ENCODE data around the gene ARPC5. TPM values are rescaled to one million over a fixed set of nuclear protein-coding genes. Genes with fewer than 3 reads are reported as not detected.
A peak's percentile ranks its signal among the peaks of the same experiment; 100 is the strongest.
"Not testable (repeated sequence)": the region's sequence is repeated elsewhere in the genome, so short reads cannot be mapped to it uniquely, and the experiment has no call there.

ARPC5 gene
- total RNA-seq, 1 donor from 2014 or later: 142 TPM

DNA sequence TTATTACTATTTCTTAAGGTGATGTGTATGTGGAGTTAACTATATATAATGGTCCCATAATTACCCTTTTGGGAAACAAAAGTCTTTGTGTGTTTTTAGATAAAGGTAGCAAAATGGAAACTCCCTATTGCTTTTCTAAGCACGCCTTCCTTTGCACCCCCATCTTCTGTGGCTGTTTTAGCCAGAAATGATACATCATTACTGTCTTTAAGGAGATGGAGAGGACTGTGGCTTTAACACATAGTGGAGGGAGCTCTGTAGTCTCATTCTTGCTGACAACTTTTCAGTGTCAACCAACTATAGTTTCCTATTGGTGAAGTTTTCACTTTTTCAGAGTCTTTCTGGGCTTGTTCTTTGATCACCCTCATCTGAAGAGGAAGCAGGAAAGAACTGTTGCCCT, 16.5 kb upstream of the ARPC5 start:
- no peak for DNase-seq (ENCODE audit: low spot score)
- no peak for ATAC-seq
- intact Hi-C loops (cut with DNase I): loop anchor here (5.0 kb wide), 1 partner anchor 265 kb away; no protein-coding TSS in a partner anchor

- ATAC-seq (no peak), DNase-seq (ENCODE audit: low spot score) (no peak)
- intact Hi-C loops (cut with DNase I): loop anchor here (5.0 kb wide), 1 partner anchor 266 kb away; no protein-coding TSS in a partner anchor
Observed at GRCh38 chr1:183651612-183652011, 16.0 kb upstream of the ARPC5 start.

- intact Hi-C loops (cut with DNase I): no loop called here
- DNase-seq (ENCODE audit: low spot score) (no peak), ATAC-seq (no peak)
Observed at GRCh38 chr1:183648042-183648441, 12.5 kb upstream of the ARPC5 start.

GRCh38 chr1:183646776-183647175, 11.2 kb upstream of the ARPC5 start:
- ATAC-seq (no peak), DNase-seq (ENCODE audit: low spot score) (no peak)
- intact Hi-C loops (cut with DNase I): no loop called here

DNA sequence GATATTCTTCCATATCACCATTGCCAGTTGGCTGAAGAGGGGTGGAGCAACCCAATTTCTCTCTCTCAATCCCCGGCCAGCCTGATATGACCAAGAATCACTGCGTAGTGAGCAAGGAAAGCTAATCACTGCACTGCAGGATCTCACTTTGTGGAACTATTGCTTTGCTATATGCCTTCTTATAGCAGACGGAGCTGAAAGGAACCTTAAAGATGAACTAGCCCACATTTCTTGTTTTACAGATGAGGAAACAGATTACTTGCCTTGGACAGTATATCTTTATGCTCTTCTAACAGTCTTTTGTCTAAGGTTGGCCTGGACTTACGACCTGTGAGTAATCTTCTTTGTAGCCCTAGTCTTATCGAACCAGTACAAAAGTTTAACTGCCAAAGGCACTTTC, 9.9 kb upstream of the ARPC5 start:
- ATAC-seq: no peak
- intact Hi-C loops (cut with DNase I): no loop called here
- DNase-seq (ENCODE audit: low spot score): no peak

- DNase-seq (ENCODE audit: low spot score): no peak
- no peak for ATAC-seq
- intact Hi-C loops (cut with DNase I): no loop called here
Observed at GRCh38 chr1:183642166-183642565, 6.6 kb upstream of the ARPC5 start.

GRCh38 chr1:183640193-183640592, 4.6 kb upstream of the ARPC5 start:
- DNase-seq (ENCODE audit: low spot score) (no peak), ATAC-seq (no peak)
- intact Hi-C loops (cut with DNase I): no loop called here

- ATAC-seq (no peak), DNase-seq (ENCODE audit: low spot score) (no peak)
- intact Hi-C loops (cut with DNase I): no loop called here
Observed at GRCh38 chr1:183638649-183639387, 3.2 kb upstream of the ARPC5 start.

DNA sequence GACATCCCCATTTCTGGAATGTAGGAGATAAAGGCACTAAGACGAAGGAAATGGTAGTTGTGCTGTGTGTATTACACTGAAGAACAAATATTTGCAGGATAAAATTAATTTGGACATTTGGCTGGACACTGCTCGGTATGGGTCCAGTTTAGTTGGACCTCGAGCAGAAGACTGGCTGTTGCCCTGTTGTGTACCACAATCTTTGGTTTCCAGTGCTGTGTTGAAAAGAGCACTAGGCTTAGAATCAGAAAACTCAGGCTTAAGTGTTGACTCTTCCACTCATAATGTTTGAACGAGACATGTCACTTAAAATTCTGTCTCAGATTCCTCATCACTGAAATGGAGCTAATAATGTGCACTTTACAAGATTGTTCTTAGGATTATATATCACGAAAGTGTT, 1.2 kb upstream of the ARPC5 start:
- ATAC-seq: no peak
- intact Hi-C loops (cut with DNase I): no loop called here
- DNase-seq (ENCODE audit: low spot score): no peak

- intact Hi-C loops (cut with DNase I): no loop called here
- DNase-seq (ENCODE audit: low spot score) (no peak), ATAC-seq (no peak)
Observed at GRCh38 chr1:183636334-183636682, 725 bp upstream of the ARPC5 start.

DNA sequence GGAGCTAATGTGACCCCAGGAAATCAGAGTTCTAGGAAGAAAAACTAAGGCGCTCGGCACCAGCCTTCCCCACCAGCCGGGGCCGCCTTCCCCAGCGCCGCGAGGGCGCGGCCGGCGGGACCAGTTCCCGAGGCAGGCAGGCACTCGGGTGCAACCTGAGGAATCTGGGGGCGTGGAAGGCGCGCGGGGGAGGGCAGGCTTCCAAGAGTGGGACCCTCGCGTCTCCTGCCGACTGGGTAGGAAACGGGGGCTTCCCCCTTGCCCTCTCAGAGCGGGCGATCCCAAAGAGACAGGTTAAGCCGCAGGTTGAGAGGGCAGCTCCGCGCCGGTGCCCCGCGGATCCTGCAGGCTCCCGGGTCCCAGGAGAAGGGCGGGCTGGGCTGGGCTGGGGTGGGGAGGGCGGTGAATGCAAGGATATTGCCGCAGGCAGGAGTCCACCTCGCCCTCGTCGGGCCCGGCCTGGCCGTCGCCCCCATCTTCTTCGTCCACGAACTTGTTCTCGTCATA, 431 bp downstream of the ARPC5 start:
- intact Hi-C loops (cut with DNase I): no loop called here
- ATAC-seq (peak; percentile 30), DNase-seq (ENCODE audit: low spot score) (peak; percentile 79)

DNA sequence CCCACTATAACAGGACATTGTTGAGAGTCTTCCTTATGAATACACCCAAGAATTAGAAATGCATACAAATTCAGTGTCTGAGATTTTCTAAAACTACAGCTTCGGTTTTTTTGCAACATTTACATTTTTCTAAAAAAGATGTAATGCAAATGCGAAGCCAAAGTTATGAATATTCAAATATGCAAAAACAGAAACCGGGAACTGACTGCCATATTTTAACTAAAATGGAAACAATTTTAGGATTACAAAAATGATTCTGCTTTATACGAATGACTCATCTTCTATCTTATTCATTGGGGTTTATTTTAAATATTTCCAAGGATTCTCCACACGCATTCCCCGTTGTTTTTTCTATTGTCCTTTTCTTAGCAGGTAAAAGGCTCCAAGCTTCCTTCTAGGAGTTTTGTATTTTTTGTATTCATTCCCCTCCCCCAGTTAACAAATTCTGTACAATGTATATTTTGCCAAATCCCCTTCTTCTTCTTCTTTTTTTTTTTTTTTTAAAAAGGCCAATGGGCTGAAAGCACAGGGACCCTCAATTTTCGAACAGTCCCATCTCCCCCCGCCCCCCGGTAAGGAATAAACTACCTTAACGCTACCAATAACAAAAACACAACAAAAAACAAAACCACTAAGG, 1.0 kb downstream of the ARPC5 start:
- ATAC-seq (no peak), DNase-seq (ENCODE audit: low spot score) (no peak)
- intact Hi-C loops (cut with DNase I): no loop called here

DNA sequence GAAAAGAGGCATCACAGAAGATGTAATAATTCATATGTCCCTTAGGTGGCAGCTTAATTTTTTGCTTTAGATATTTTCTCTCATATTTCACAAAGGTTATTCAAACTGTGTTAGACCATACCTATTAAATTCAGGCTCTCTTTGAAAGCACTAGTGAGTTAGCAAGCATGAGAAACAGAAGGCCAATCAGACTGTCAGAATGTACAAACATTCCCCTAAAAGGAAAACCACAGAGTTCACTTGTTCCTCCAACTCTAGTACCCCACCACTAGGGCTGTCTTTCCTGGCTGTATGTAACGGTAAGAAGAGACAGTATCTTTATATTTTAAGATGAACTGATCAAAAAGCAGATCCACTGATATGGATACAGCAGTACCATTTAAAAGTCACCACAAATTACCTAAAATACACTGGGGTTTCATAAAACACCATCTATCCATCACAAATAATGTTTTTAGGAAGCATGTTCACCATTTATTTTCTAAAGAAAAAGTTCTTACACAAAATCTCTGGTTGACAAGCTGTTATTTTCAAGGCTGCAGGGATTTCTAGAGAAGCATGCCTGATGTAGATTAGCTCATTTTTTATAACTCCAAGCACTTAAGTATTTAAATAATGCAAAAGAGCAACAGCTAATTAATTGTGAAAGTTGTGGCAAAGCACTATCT, 1.8 kb downstream of the ARPC5 start:
- ATAC-seq (peak; percentile 29), DNase-seq (ENCODE audit: low spot score) (no peak)
- intact Hi-C loops (cut with DNase I): no loop called here

- intact Hi-C loops (cut with DNase I): no loop called here
Observed at GRCh38 chr1:183632964-183633363, 2.6 kb downstream of the ARPC5 start.

GRCh38 chr1:183632114-183632513, 3.5 kb downstream of the ARPC5 start:
- DNase-seq (ENCODE audit: low spot score) (no peak), ATAC-seq (no peak)
- intact Hi-C loops (cut with DNase I): no loop called here

More at GRCh38 chr1:183632964-183633363, 2.6 kb downstream of the ARPC5 start:
- DNase-seq (ENCODE audit: low spot score) (no peak), ATAC-seq (no peak)

DNA sequence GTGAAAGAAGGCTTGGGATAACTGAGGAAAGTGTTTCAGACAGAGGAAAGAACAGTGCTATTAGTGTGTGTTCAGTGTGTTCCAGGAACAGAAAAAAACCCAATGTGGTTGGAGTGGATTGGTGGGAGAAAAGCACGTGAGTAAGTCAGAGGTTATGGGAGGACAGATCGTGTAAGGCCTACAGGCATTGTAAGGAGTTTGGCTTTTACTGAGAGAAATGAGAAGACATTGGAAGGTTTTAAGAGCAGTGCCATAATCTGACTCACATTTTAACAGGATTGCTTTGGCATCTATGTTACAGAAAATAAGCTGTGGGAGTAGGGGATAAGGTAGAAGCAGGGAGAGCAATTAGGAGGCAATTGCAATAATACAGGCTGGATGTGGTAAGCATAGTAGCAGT, 4.8 kb downstream of the ARPC5 start:
- no peak for DNase-seq (ENCODE audit: low spot score)
- ATAC-seq: no peak
- intact Hi-C loops (cut with DNase I): no loop called here

DNA sequence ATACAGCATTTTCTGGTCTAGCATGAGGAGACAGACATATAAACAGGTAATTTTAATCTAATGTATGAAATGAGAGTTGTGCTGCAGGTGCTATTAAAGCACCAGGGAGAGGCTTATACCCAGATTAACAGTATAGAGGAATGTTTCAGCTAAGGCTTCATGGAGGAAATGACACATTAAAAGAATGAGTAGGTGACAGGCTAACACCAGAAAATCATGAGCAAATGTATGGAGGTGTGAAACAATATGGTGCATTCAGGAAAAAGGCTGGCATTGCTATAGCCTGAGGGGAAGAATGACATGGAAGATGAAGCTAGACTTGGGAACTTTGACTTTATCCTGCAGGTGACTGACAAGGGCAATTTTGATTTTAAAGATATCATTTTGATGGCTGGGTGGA, 7.0 kb downstream of the ARPC5 start:
- intact Hi-C loops (cut with DNase I): no loop called here
- ATAC-seq: no peak
- DNase-seq (ENCODE audit: low spot score): no peak

- intact Hi-C loops (cut with DNase I); DNase-seq (ENCODE audit: low spot score); ATAC-seq: not testable (repeated sequence)
Observed at GRCh38 chr1:183626236-183626635, 9.3 kb downstream of the ARPC5 start.

GRCh38 chr1:183622884-183623785, 12.4 kb downstream of the ARPC5 start:
- intact Hi-C loops (cut with DNase I): no loop called here
- ATAC-seq (peak; percentile 95), DNase-seq (ENCODE audit: low spot score) (peak; percentile 64)
